Esophagus squamous epithelium (tissue), 4 donors: Measurements from ENCODE around the gene EIF3I.

Experiments
- CTCF ChIP-seq, 6 experiments: fragments of 450-650 bp in 4 of 6; fragments of 200-600 bp in 2 of 6; sonication (generic) in 2 of 6; IDR thresholded peaks; one replicate each; pipeline ENCODE4 v1.5.1; 2016 to 2019; ENCODE audit warnings: antibody characterized with exemption in 6 of 6, mild to moderate bottlenecking in 4 of 6, moderate library complexity in 4 of 6
- POLR2A ChIP-seq, 4 donors: fragments of 450-650 bp; IDR thresholded peaks; one replicate each; pipeline ENCODE4 v1.6.1; 2017; ENCODE audit warnings: antibody characterized with exemption in 4 of 4, mild to moderate bottlenecking in 4 of 4, moderate library complexity in 3 of 4

DNA sequence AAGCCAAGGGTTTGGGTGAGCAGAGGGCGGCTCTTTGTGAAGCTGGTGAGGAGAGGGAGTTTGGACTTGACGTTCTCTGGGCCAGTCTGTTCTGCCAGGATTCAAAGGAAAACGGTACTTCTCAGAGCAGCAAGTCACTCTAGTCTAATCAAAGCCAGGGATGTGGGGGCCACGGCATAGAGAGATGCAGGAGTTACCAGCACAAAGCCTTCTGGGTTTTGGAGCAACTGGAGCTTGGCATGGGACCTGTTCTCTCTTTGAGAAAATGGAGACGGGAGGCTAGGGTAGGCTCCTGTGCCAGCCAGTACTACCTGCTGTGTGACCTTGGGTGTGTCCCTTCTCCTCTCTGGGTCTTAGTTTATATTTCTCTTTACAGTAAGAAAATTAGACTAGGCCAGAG, 40.6 kb upstream of the EIF3I start:
- no peak for TF ChIP-seq POLR2A (IDR thresholded peaks at IDR 0.05)
- no peak for TF ChIP-seq CTCF (IDR thresholded peaks at IDR 0.05)
